Measurements from ENCODE around the gene SLC25A41.
A peak's percentile ranks its signal among the peaks of the same experiment; 100 is the strongest.

SLC25A41 gene

GRCh38 chr19:6433663-6434062 lies at the start of gene SLC25A41:
Gene SLC25A41, minus strand, starts transcription at chr19:6433763. Its CDS starts 70 bp downstream, at chr19:6433693.
- DNase-seq (ENCODE audit: low read depth in 3 of 3, low spot score in 1 of 3) = no peak

GRCh38 chr19:6483235-6483634 lies 49.7 kb upstream of the SLC25A41 start:
- DNase-seq (ENCODE audit: low read depth in 3 of 3, low spot score in 1 of 3) = no peak

GRCh38 chr19:6482343-6482686 lies 48.8 kb upstream of the SLC25A41 start:
- no peak for DNase-seq (ENCODE audit: low read depth in 3 of 3, low spot score in 1 of 3)

GRCh38 chr19:6481541-6482342 lies 48.2 kb upstream of the SLC25A41 start, which contains the start of gene DENND1C:
Gene DENND1C, minus strand, starts transcription at chr19:6481787. Its CDS starts 92 bp downstream, at chr19:6481695.
- peak; percentile 26 to 52 (median 48) for DNase-seq (ENCODE audit: low read depth in 3 of 3, low spot score in 1 of 3)

- DNase-seq (ENCODE audit: low read depth in 3 of 3, low spot score in 1 of 3) = no peak
Observed at GRCh38 chr19:6480848-6481415, 47.4 kb upstream of the SLC25A41 start.

GRCh38 chr19:6479836-6480398 lies 46.4 kb upstream of the SLC25A41 start:
- no peak for DNase-seq (ENCODE audit: low read depth in 3 of 3, low spot score in 1 of 3)

- DNase-seq (ENCODE audit: low read depth in 3 of 3, low spot score in 1 of 3) = no peak
Observed at GRCh38 chr19:6478815-6479214, 45.3 kb upstream of the SLC25A41 start.

DNA sequence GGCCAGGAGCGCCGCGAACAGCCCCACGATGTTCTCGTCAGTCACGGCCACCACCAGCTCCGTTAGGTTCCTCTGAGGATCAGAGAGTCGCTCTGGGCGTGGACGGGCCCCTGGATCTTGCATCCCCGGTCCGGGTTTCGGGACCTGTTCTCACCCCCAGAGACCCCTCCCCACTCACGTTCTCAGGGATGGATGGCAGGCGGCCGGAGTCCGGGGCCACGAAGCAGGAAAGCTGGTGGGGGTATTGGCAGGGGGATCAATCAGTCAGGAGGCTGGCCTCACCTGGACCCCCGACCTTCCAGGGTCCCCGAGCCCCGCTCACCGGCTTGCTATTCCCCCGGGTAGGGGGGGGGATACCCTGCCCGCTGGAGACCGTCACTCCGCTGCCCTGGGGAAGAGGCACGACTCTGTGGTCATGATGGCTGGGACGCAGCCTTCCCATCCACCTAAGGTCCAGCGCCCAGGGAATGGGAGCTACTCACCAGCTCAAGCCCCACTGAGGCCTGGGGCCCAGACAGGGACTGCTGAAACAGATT lies 43.4 kb upstream of the SLC25A41 start:
- no peak for DNase-seq (ENCODE audit: low read depth in 3 of 3, low spot score in 1 of 3)

- DNase-seq (ENCODE audit: low read depth in 3 of 3, low spot score in 1 of 3) = peak in 2 of 3 donors; percentile 22 to 52
Observed at GRCh38 chr19:6476155-6476895, 42.8 kb upstream of the SLC25A41 start.

GRCh38 chr19:6475321-6476108 lies 42.0 kb upstream of the SLC25A41 start:
- no peak for DNase-seq (ENCODE audit: low read depth in 3 of 3, low spot score in 1 of 3)

- DNase-seq (ENCODE audit: low read depth in 3 of 3, low spot score in 1 of 3) = no peak
Observed at GRCh38 chr19:6473647-6474046, 40.1 kb upstream of the SLC25A41 start.

- no peak for DNase-seq (ENCODE audit: low read depth in 3 of 3, low spot score in 1 of 3)
Observed at GRCh38 chr19:6472713-6473112, 39.1 kb upstream of the SLC25A41 start.

GRCh38 chr19:6471076-6471475 lies 37.5 kb upstream of the SLC25A41 start:
- DNase-seq (ENCODE audit: low read depth in 3 of 3, low spot score in 1 of 3) = no peak

DNA sequence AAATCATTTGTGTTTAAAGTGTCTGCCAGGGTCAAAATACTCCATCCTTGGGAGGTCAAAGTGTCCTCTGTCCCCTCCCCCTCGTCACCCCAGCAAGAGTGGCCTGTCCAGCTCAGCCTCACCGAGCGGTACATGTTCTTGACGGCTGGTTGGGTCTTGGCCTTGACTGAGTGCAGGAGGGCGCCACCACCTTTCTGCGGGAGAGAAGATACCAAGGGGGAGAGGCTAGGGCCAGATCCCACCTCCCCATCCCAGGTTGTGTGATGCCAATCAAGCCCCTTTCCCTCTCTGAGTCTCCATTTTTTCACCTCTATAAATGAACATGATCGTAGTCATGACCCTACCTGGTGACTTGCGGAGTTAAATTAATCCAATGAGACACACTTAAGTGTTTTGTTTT lies 36.6 kb upstream of the SLC25A41 start:
- DNase-seq (ENCODE audit: low read depth in 3 of 3, low spot score in 1 of 3) = no peak

DNA sequence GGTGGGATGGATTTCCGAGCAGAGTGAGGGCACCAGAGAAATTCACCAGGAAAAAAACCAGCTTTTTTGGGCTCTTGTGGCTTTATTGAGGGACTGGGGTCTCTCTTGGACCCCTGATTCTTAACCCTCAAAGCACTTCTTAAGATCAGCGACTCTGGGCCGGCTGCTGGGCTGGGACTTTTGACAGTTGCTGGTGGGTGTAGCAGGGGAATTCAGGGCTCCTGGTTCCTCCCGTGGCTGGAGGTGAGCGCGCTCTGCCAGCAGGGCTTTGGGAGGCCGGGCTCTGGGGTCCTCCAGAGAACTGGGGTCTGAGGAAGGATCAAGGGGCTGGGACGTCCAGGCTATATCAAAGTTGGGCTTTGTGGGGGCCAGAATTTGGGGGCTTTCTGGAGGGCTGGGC lies 33.8 kb upstream of the SLC25A41 start:
- DNase-seq (ENCODE audit: low read depth in 3 of 3, low spot score in 1 of 3) = no peak

GRCh38 chr19:6466526-6467248 lies 33.1 kb upstream of the SLC25A41 start:
- DNase-seq (ENCODE audit: low read depth in 3 of 3, low spot score in 1 of 3) = no peak

DNA sequence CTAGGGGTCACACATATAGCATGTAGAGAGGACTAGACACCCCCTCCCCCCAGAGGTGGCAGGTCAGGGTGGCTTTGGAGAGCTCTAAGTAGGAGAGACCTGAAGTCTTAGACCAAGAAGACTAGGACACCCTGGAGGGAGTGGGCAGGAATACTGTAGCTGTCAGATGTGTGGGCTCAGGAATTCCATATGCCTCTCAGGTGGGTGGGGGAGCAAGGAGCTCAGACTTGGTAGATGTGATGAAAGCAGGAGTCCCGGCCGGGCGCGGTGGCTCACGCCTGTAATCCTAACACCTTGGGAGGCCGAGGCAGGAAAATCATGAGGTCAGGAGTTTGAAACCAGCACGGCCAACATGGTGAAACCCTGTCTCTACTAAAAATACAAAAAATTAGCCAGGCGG lies 32.1 kb upstream of the SLC25A41 start:
- DNase-seq (ENCODE audit: low read depth in 3 of 3, low spot score in 1 of 3) = no peak

DNA sequence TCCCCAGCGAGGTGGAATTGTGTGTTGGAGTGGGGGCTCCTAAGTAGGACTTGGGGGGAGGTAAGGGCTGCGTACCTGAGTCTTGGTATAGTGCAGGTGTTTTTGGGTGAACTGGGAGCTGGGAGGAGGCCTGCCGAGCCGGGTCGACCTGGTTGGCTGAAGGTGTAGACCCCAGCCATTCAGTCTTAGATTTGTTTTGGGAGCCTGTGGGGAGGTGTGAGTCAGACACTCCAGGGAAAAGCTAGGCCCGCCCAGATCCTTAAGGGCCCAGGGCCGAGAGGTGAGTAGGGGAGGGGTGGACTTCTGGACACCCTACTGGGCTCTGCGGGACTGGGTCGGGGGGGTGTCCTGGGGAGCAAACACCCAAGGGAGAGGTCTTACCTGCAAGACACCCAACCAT lies 31.4 kb upstream of the SLC25A41 start:
- DNase-seq (ENCODE audit: low read depth in 3 of 3, low spot score in 1 of 3) = no peak

- DNase-seq (ENCODE audit: low read depth in 3 of 3, low spot score in 1 of 3) = peak in 2 of 3 donors; percentile 23 to 32
Observed at GRCh38 chr19:6464070-6464873, 30.7 kb upstream of the SLC25A41 start, which contains the start of gene CRB3. Gene CRB3, plus strand, starts transcription at chr19:6464271. Its CDS starts 431 bp downstream, at chr19:6464702.

Data from stimulated activated CD4-positive, alpha-beta T cell treated with anti-CD3 and anti-CD28 coated beads, TNF-alpha, amount 100 ng/mL, for 1 hour (primary cell).